Measurements from ENCODE around the gene KCNH2.

The KCNH2 gene

DNA sequence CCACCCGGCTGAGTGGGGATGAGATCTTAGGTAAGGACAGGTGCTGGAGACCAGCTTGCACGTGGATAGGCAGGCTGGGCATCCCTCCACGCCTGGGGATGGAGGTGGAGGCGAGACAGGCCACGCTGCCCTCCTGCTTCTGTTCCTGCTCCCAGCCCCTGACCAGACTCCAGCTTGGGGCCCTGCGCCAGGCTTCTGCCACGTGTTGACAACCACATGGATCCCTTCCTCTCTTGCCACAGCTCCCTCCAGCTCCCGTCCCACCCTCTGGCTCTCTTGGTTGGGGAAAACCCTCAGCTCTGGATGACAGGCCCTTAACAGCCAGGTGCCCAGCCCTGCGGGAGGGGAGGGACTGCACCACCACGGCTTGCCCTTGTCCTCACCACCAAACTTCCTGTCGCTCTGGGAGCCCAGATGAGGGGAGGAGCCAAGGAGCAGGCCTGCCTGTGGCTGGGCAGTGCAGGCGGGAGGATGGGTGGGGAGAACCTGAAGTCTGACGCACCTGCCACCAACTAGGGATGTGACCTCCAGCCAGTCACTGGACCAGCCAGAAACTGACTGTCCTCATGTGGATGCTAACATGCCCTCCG lies 36.0 kb downstream of the KCNH2 start:
- TF ChIP-seq, protein P1, sequence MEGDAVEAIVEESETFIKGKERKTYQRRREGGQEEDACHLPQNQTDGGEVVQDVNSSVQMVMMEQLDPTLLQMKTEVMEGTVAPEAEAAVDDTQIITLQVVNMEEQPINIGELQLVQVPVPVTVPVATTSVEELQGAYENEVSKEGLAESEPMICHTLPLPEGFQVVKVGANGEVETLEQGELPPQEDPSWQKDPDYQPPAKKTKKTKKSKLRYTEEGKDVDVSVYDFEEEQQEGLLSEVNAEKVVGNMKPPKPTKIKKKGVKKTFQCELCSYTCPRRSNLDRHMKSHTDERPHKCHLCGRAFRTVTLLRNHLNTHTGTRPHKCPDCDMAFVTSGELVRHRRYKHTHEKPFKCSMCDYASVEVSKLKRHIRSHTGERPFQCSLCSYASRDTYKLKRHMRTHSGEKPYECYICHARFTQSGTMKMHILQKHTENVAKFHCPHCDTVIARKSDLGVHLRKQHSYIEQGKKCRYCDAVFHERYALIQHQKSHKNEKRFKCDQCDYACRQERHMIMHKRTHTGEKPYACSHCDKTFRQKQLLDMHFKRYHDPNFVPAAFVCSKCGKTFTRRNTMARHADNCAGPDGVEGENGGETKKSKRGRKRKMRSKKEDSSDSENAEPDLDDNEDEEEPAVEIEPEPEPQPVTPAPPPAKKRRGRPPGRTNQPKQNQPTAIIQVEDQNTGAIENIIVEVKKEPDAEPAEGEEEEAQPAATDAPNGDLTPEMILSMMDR (conservative IDR thresholded peaks at IDR 0.05), result no peak
- H3K27ac ChIP-seq, result no peak overlapping the region

- TF ChIP-seq, protein P1 (conservative IDR thresholded peaks at IDR 0.05), result no peak
- no peak overlapping the region for H3K27ac ChIP-seq
These were observed 36.6 kb downstream of the KCNH2 start for GRCh38 chr7:150941351-150942000.

DNA sequence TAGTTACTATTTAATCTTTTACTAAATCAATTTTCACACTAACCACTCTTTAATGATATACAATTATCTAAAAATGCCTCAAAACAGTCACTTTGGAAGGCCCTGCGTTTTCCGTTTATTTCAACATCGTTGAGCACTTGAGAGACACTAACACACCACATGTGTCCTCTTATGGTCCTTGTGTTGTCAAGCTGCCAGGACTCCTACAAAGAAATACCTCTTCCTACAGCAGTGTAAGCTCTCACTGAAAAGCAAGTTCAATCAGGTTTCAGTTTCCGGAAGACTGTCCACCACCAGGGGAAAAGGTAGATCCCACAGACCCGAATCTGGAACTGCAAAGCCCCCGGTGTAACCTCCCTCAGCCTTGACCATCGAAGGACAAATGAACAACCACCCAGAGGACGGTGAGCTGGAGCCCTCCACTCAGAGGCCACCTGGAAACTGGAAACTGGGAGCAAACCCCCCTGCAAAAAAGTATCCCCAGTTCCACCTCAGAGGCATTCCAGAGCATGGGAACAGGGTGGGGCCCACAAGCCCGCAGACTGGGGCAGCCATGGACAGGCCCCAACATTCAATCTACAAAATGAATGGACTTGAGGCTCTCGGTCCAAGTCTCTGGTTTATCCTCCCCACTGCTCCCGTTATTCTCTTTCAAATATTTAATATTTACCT lies 37.6 kb downstream of the KCNH2 start:
- no peak overlapping the region for H3K27ac ChIP-seq
- TF ChIP-seq, protein P1 (conservative IDR thresholded peaks at IDR 0.05), result no peak

- H3K27ac ChIP-seq, result no peak overlapping the region
- TF ChIP-seq, protein P1 (conservative IDR thresholded peaks at IDR 0.05), result no peak
These were observed 38.7 kb downstream of the KCNH2 start for GRCh38 chr7:150939466-150939865.

GRCh38 chr7:150939052-150939451 lies 39.1 kb downstream of the KCNH2 start:
- TF ChIP-seq, protein P1 (conservative IDR thresholded peaks at IDR 0.05), result no peak
- no peak overlapping the region for H3K27ac ChIP-seq

- TF ChIP-seq, protein P1 (conservative IDR thresholded peaks at IDR 0.05), result no peak
- H3K27ac ChIP-seq, result no peak overlapping the region
These were observed 39.6 kb downstream of the KCNH2 start for GRCh38 chr7:150938566-150938965.

GRCh38 chr7:150937848-150938561 lies 40.1 kb downstream of the KCNH2 start:
- no peak overlapping the region for H3K27ac ChIP-seq
- TF ChIP-seq, protein P1 (conservative IDR thresholded peaks at IDR 0.05), result no peak

All from VCaP (cell line).